GM18907 (cell line): ENCODE results near the gene DIS3L2.

Experiments used
- ATAC-seq: cut with Tn5 transposase; IDR thresholded peaks from one replicate; pipeline ENCODE4 v1.9.1; 2021; ENCODE audit warnings: mild to moderate bottlenecking, moderate library complexity; ENCODE audit not compliant: unreplicated experiment

DIS3L2 gene

DNA sequence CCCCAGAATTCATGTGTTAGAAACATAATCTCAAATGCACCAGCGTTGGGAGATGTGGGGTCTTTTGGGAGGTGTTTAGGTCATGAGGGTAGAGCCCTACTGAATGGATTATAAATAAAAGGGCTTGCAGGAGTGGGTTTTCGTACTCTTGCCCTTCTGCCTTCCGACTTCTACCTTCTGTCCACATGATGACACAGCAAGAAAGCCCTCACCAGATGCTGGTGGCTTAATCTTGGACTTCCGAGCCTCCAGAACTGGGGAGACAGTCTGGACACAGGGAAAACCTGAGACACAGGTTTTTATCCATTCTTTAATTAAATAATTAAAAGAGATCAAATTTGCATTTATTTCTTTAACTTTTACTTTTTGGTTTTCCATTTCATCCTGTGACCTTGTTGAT is 87.8 kb downstream of the DIS3L2 start:
- ATAC-seq: no peak

DNA sequence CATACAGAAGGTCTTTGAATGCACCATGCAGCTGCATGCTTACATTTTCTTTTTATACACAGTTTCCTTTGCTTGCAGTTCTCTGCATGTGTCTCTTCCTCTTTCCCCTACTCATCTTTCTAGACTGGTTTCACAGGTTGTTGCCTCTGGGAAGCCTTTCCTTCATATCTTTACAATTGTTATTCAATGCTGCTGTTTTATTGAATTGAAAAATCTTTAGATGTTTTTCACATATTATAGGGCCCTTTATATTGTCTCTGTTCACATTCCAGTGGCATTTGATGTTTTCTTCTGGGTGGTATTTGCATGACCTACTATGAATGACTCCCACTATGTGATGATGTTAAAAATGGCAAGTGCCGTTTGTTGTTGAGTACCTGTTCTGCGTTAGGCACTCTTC is 91.1 kb downstream of the DIS3L2 start:
- no peak for ATAC-seq

DNA sequence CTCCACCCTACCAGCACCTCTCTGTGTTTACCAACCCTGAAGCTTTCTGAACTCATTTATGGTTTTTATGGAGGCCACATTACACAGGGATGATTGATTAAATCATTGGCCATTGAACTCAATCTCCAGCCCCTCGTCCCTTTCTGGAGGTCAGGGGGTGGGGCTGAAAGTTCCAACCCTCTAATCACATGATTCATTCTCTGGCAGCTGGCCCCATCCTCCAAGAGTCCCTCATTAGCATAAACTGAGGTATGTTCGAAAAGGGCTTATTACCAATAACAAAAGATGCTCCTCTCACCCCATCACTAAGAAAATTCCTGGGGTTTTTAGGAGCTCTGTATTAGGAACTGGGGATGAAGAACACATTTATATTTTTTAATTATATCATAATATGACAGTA is 92.3 kb downstream of the DIS3L2 start:
- no peak for ATAC-seq

DNA sequence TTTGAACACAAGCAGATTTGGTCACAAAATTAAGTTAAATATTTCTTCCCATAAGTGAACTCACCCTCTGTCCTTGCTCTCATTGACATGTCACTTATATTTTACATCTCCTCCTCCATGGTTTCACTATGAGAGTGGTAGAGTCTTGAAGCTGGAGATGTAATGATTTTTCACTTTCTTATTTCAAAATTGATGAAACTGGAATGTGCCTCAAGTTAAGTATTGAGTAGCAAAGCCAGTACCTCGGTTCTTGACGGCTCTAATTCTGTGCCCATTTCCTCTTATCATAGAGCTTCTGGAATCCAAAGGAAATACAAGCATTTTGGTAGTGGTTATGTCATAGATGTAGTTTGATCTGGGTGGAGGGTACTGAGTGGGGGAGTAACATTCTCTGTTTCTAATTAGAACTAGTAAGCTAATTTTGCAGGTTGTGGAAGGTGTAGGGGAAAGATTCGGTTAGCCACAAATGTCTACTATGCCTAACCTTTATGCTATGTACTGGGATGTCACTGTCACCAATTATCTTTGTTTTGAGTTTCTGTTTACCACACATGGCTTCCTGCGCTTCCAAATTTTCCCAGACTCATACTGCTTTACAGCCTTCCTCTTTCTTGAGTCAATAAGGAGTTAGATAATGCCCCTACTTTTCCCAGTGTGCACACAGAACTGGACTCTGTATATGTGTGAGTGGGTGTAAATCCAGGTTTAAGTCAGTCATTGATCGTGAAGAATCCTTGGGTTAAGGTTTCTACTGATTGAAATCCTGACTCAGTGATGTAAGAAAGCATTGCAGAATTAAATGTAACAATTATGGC is 96.8 kb downstream of the DIS3L2 start:
- no peak for ATAC-seq

DNA sequence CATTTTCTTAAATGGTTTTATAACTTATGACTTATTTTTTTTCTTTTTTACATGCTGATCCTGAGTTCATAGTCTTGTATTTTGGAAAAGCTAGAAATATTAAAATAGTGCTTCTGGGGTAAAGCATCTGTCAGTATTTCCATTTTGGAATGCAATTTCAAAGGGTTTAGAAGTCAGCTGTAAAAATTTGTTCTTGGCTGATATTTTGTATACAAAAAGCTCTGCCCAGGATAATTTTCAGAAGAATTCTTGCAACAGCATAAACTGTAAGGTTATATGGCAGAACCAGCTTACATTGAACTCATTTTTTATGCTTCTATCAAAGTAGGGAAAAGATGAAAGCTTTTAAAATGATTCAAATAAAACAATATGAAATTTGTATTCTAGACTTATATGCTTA is 97.4 kb downstream of the DIS3L2 start:
- ATAC-seq: no peak

DNA sequence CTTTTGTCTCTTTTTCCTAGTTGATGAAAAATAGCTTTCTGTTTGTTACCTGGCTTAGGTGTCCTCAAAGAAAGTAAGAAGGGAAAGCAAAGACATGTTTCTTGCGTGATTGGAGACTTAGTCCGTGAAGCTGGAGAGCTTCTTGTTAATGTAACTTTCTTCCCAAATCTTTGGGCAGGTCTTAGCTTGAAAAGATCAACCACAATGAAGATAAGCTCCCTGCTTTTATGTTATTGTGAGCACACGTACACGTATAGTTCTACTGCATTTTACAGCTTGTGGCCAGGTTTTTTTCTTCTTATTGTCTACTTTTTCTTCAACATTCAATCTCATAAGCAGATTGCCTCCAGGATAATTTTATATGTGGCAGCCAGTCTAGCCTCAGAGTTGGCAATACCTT is 99.8 kb downstream of the DIS3L2 start:
- ATAC-seq: no peak

DNA sequence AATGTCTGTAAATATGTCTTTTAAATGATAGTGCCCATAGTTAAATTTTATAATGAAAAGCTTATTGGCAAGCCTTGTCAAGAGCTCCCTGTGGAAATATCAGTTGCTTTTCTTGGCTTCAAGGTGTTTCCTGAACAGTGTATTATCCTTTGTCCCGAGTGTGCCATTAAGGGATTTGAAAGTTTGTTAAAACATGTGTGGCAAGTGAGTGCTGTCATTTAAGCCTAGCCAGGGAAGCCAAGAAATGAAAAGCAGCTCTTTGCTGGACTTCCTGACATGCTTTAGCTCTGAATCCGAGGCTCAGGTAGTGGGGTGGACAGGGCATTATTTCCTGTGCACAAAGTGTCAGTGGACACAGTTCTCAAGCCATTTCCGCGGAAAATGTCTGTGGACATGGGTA is 111.5 kb downstream of the DIS3L2 start:
- ATAC-seq: no peak

DNA sequence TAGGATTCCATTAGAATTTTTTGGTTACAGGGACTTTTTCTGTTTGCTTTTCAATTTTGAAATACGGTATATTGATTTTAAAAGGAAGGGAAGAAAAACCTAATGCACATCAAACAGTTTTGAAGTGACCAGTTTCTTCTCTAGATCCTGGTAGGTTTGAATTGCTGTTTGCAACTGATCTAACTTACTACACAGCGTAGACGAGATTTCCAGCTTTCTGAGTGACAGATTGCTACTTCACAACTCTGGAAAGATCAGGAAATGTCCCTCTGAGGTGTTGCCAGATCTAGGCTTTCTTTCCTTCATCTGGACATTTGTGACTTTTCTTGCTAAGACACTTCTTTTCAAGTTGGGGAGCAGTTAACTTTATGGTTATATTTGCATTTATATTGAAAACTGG is 112.2 kb downstream of the DIS3L2 start:
- ATAC-seq: no peak

DNA sequence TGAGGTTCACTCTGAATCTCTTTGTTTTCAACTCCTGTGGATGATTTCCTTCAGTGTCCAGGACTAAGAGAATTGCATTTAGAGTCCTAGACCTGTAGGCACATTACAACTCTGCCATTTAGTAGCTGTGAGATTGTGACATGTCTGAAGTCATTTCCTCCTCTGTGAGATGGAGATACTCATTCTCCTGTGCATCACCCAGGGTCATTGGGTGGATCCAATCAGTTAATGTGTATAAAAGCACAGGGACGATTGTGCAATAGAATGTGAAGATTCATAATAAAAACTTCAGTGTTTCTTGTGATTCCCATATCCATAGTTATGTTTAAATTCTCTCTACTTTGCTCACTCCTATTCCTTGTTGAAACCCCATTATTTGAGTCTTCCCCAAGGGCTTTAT is 113.6 kb downstream of the DIS3L2 start:
- no peak for ATAC-seq

DNA sequence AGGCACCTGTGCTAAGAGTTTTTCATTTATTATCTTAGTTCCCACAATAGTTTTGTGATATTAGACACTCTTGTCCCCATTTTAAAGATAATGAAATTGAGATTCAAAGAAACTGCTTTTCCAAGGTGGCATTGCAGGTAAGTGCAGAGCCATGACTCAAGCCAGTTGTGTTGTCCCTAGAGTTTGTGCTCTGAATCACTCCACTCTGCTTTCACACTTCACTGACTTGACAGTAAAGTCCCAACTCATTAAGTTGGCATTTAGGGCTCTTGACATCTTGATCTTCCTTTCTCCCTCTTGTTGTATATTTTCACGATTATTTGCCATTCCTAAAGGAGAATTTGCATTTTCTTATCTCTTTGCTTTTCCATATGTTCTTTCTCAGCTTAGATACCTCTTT is 114.3 kb downstream of the DIS3L2 start:
- no peak for ATAC-seq

DNA sequence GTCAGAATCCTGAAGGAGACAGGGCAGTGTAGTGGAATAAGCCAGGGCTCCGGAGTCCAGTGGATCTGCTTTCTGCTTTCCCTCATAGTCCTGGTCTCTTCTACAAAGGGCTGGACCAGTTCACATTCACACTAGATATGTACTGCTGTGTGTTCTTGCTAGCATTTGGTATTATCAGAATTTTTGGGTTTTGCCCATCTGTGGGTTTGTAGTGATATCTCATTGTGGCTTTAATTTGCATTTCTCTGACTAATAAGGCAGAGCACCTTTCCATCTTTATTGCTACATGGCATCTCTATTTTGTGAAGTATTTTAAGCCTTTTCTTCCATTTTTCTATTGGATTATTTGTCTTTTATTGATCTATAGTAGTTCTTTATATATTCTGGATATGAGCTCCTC is 114.8 kb downstream of the DIS3L2 start:
- ATAC-seq: no peak

DNA sequence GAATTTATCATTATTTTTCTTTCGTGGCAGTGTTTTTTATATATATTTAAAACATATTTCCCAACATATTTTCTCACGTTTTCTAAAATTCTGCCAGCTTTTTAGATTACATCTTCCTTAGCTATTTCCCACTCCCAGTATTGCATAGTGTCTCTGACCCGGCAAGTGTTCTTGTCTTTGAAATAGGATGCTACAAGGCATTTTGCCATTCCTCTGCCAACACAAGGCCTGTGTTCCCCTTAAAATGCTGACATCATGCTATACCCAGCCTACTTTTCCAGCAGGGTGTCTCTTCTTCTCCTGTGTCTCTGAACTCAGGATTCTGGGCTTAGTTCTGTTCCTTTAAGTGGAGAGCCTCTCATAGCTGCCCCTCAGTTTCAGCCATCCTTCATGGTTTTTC is 115.2 kb downstream of the DIS3L2 start:
- ATAC-seq: no peak

DNA sequence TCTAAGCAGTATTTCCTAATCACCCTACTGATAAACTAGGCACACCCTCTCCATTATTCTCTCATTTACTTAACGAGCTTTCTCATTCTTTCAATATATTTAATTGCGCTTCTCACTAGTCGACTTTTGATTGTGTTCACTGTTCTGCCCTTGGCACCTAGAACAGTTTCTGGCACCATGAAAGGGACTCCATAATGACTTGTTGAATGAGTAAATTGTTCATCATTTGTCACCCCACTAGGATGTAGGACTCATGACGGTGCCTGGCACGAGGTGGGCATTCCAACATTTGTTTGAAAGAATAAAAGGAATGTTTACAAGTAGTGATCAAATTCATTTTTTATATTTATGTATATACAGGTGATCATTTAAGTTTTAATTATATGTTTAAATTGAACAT is 123.7 kb downstream of the DIS3L2 start:
- no peak for ATAC-seq

DNA sequence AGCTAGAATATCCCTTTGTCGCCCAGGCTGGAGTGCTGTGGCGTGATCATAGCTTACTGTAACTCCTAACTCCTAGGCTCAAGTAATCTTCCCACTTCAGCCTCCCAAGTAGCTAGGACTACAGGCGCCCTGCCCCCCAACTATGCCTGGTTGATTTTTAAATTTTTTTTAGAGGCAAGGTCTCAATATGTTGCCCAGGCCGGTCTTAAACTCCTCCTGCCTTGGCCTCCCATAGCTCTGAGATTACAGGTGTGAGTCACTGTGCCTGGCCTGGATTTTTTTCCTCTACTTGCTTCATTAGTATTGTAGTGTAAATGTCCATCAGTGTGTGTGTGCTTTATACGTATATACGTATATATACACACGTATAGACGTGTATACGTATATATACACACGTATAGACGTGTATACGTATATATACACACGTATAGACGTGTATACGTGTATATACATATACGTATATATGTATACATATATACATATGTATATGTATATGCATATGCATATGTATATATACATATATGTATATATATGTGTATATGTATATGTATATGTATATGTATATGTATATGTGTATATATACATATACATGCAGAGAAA is 124.4 kb downstream of the DIS3L2 start:
- ATAC-seq: no peak

DNA sequence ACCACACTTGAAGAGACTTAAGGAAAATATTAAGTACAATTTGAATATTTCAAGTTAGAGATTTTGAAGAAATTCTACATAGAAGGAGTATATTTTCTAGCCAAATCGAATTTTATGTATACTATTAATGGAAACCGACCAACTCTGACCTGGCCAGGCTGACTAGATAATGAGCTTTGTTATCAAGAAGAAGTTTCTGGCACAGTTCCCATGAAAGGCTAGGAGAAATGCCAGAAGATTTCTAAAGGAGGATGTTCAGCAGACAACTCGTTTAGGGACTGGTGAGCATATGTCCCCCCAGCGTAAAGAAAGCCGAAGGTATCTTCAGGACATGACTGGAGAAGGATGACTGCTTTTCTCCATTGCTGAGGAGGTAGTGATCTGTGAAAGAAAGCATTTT is 127.3 kb downstream of the DIS3L2 start:
- ATAC-seq: no peak

DNA sequence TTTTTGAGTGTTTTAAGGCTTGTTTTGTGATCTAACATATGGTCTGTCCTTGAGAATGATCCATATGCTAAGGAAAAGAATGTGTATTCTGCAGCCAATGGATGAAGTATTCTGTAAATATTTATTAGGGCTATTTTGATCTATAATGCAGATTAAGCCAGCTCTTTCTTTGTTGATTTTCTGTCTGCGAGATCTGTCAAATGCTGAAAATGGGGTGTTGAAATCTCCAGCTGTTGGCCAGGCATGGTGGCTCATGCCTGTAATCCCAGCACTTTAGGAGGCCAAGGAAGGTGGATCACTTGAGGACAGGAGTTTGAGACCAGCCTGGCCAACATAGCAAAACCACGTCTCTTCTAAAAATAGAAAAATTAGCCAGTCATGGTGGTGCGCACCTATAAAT is 132.7 kb downstream of the DIS3L2 start:
- no peak for ATAC-seq

DNA sequence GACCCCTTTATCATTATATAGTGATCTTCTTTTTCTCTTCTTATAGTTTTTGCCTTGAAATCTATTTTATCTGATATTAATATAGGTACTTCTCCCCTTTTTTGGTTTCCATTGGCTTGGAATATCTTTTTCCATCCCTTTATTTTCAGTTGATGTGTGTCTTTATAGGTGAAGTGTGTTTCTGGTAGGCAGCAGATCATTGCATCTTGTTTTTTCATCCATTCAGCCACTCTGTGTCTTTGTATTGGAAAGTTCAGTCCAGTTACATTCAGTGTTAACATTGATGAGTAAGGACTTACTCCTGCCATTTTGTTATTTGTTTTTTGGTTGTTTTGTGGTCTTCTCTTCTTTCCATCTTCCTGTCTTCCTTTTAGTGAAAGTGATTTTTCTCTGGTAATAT is 133.4 kb downstream of the DIS3L2 start:
- no peak for ATAC-seq

DNA sequence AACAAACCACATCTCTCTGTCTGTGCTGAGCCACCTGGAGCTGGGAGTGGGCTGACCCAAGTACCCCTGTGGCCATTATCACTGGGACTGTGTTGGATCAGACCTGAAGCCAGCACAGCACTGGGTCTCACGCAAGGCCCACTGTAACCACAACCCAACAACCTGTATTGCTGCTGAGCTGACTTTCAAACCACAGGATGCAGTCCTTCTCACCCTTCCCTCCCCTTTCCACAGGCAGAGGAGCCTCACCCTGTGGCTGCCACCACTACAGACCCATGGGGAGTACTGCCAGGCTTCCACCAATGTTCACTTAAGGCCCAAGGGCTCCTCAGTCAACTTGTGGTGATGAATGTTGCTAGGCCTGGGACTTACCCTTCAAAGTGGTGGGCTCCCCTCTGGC is 135.7 kb downstream of the DIS3L2 start:
- no peak for ATAC-seq

DNA sequence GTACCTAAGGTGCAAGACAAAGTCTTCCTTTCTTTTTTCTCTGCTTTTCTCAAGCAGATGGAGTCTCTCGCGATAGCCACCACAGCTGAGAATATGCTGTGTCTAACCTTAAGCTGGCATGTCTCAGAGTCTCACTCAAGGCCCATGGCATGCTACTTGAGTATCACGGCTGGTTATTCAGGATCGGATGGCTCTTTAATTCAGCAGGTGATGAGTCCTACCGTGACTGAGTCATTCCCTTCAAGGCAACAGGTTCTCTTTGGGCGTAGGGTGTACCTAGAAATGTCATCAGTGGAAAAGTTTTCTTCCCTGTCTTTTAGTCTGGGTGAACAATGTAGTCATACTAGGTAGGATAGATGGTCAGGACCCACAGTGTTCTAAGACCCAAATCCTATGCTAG is 136.2 kb downstream of the DIS3L2 start:
- no peak for ATAC-seq

DNA sequence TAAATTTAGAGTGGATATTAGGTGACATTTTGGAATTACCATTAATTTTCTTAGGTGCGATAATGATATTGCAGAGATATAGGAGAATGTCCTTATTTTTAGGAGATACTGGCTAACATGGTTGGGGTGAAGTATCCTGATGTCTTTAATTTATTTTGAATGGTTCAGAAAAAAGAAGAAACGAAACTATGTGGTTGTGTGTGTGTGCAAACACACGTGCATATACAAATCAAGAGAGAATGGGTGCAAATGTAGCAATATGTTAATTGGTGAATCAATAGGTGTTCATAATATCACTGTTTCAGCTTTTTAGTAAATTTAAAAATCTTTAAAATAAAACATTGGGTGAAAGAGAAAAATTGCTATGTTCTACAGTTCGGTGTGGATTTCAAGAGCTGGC is 140.9 kb downstream of the DIS3L2 start:
- no peak for ATAC-seq

DNA sequence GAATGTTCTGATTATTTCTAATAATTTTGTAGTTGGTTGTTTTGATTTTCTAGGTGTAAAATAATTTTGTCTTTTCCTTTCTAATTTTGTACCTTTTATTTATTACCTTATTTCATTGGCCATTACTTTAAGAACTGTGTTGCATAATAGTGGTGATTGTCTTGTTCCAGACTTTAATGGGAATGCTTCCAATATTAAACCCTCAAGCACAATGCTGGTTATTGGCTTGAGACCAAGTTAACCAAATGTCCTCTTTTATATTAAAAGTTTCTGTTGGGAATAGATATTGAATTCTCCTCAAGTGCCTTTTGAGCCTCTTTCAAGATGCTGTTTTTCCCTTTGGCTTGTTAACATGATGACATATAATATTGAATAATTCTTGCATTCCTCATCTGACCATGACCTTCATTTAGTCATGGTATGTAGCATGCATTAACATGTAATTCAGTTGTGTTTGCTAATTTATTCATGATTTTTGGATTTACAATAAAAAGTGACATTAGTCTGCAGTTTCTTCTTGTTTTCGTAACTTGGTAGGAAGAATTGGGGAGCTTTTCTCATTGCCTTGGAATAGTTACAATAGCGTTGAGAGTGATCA is 141.7 kb downstream of the DIS3L2 start:
- no peak for ATAC-seq

DNA sequence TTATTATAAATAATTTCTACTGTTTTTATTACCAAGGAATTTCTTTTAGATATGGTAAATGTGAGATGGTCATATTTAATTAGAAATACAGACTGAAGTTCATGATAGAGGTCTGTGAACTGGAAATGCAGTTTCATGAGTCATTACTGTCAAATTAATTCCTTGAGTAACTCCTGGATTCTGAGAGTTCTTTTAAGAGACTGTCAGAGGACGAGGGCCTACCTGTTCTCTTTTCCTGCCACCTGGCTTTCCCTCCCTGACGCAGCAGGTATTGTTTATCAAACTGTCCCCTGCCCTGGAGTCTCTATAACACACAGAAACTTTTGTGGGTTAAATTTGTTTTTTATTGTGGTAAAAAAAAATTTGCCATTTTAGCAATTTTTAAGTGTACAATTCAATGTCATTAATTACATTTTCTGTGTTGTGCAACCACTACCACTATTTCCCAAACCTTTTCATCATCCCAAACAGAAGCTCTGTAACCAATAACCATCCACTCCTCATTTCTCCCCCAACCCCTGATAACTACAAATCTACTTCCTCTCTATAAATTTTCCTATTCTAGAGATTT is 142.6 kb downstream of the DIS3L2 start:
- no peak for ATAC-seq
